GM10248 (cell line): Measurements from ENCODE around the gene C7orf57.
"Not testable (repeated sequence)": the region's sequence is repeated elsewhere in the genome, so short reads cannot be mapped to it uniquely, and the experiment has no call there.

Experiments
- CTCF ChIA-PET: fragments of 300-600 bp; sonication (Branson Sonifier 250); formaldehyde crosslinking; extraction: SDS; loops from one replicate; lab custom pipeline; 2021; ENCODE audit warnings: antibody characterized with exemption; lab: Yijun Ruan, JAX
- POLR2A ChIA-PET: fragments of 350-650 bp; sonication (Branson Sonifier 250); formaldehyde crosslinking; extraction: SDS; loops from one replicate; lab custom pipeline; 2020; ENCODE audit warnings: antibody characterized with exemption; lab: Yijun Ruan, JAX
- DNase-seq: peaks from one replicate; pipeline ENCODE4 v3.0.0; 2012; ENCODE audit errors: extremely low spot score
- CTCF ChIP-seq: IDR thresholded peaks from 2 replicates; pipeline ENCODE4 v1.5.1; 2012; ENCODE audit warnings: mild to moderate bottlenecking, low read depth; ENCODE audit errors: extremely low read depth, missing control alignments, control extremely low read depth

The C7orf57 gene

GRCh38 chr7:48067475-48067874 is 32.1 kb downstream of the C7orf57 start:
- CTCF ChIA-PET, result interaction anchor here (1.4 kb wide), 1 partner anchor 10 kb away, joined by 3 read pairs; no protein-coding TSS in a partner anchor
- DNase-seq, result no peak
- POLR2A ChIA-PET, result no interaction called here
- TF ChIP-seq CTCF, result no peak

GRCh38 chr7:48074204-48074654 is 38.9 kb downstream of the C7orf57 start:
- ChIA-PET POLR2A (no interaction called here), CTCF (no interaction called here)
- no peak for DNase-seq
- TF ChIP-seq CTCF, result no peak

- DNase-seq, result no peak
- TF ChIP-seq CTCF, result no peak
- POLR2A ChIA-PET, result no interaction called here
- CTCF ChIA-PET, result interaction anchor here (0.9 to 1.8 kb wide), 6 partner anchors 10 to 92 kb away, joined by 3 to 7 read pairs (median 3); no protein-coding TSS in a partner anchor
Observed at GRCh38 chr7:48077423-48077822, 42.1 kb downstream of the C7orf57 start.

- CTCF ChIA-PET, result interaction anchor here (0.8 to 1.8 kb wide), 3 partner anchors 20 to 76 kb away, joined by 3 to 7 read pairs (median 4); no protein-coding TSS in a partner anchor
- TF ChIP-seq CTCF, result no peak
- POLR2A ChIA-PET, result no interaction called here
- no peak for DNase-seq
Observed at GRCh38 chr7:48078470-48078869, 43.1 kb downstream of the C7orf57 start.

- DNase-seq, POLR2A ChIA-PET: not testable (repeated sequence)
- CTCF ChIA-PET, result interaction anchor here (1.8 to 2.4 kb wide), 2 partner anchors 28 to 29 kb away, joined by 5 to 9 read pairs; no protein-coding TSS in a partner anchor
Observed at GRCh38 chr7:48082378-48082777, 47.0 kb downstream of the C7orf57 start.

GRCh38 chr7:48083114-48083830 is 47.9 kb downstream of the C7orf57 start:
- POLR2A ChIA-PET, result no interaction called here
- no peak for TF ChIP-seq CTCF
- no peak for DNase-seq
- CTCF ChIA-PET, result interaction anchor here (1.0 to 4.3 kb wide), 5 partner anchors 22 to 138 kb away, joined by 3 to 20 read pairs (median 5); no protein-coding TSS in a partner anchor
